Bronchial epithelial cell (primary cell): Measurements from ENCODE around the gene ENTPD1. TPM values are rescaled to one million over a fixed set of nuclear protein-coding genes. Genes with fewer than 3 reads are reported as not detected.

Experiments
- DNase-seq: peaks from one replicate; pipeline ENCODE4 v3.0.0-alpha.2; 2010; ENCODE audit warnings: low read depth
- FAIRE-seq: peaks from 2 replicates; lab custom pipeline; 2011; peaks lifted over from hg19 to GRCh38; lab: Jason Lieb, UNC
- H3K27me3 ChIP-seq: 2 replicates; pipeline ENCODE4 v1.5.1; 2011; ENCODE audit warnings: low read length; ENCODE audit not compliant: control insufficient read depth, insufficient read depth
- H3K36me3 ChIP-seq: 2 replicates; pipeline ENCODE4 v1.5.1; 2011; ENCODE audit warnings: low read length; ENCODE audit not compliant: control insufficient read depth, insufficient read depth
- H3K4me3 ChIP-seq: 2 replicates; pipeline ENCODE4 v1.5.1; 2011; ENCODE audit warnings: mild to moderate bottlenecking, low read depth, low read length, control low read depth
- total RNA-seq: library from RNA; depleted of rRNA; stranded (reverse); fragments of >200 nt; gene quantifications from 2 replicates; pipeline ENCODE4 v1.2.1, GENCODE V29; 2014
- TF ChIP-seq, protein P1 (sequence below): IDR thresholded peaks from 2 replicates; pipeline ENCODE4 v1.5.1; 2011; ENCODE audit warnings: mild to moderate bottlenecking, moderate library complexity, low read length, control low read depth, inconsistent platforms; ENCODE audit not compliant: insufficient read depth, severe bottlenecking

ENTPD1 gene
- total RNA-seq, 1 donor from 2014 or later: not detected

- no peaks in the 10 kb centered on the region for H3K27me3 ChIP-seq
- TF ChIP-seq, protein P1, sequence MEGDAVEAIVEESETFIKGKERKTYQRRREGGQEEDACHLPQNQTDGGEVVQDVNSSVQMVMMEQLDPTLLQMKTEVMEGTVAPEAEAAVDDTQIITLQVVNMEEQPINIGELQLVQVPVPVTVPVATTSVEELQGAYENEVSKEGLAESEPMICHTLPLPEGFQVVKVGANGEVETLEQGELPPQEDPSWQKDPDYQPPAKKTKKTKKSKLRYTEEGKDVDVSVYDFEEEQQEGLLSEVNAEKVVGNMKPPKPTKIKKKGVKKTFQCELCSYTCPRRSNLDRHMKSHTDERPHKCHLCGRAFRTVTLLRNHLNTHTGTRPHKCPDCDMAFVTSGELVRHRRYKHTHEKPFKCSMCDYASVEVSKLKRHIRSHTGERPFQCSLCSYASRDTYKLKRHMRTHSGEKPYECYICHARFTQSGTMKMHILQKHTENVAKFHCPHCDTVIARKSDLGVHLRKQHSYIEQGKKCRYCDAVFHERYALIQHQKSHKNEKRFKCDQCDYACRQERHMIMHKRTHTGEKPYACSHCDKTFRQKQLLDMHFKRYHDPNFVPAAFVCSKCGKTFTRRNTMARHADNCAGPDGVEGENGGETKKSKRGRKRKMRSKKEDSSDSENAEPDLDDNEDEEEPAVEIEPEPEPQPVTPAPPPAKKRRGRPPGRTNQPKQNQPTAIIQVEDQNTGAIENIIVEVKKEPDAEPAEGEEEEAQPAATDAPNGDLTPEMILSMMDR: peak; percentile 81
- no peaks in the 10 kb centered on the region for H3K36me3 ChIP-seq
- H3K4me3 ChIP-seq: no peak overlapping the region
- FAIRE-seq (no peak), DNase-seq (peak; percentile 70)
Observed at GRCh38 chr10:95864906-95865813, 109.2 kb downstream of the ENTPD1 start.

DNA sequence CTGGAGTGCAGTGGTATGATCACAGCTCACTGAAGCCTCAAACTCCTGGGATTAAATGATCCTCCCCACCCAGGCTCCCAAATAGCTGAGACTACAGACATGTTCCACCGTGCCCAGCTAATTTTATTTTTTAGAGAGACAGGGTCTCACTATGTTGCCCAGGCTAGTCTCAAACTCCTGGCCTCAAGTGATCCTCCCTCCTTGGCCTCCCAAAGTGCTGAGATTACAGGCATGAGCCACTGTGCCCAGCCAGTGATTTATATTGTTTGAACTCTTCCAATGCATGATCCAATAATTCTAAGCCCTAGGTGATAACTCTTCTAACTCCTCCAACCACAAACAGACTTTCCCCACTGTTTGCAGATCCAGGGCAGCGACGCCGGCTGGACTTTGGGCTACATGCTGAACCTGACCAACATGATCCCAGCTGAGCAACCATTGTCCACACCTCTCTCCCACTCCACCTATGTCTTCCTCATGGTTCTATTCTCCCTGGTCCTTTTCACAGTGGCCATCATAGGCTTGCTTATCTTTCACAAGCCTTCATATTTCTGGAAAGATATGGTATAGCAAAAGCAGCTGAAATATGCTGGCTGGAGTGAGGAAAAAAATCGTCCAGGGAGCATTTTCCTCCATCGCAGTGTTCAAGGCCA lies 110.0 kb downstream of the ENTPD1 start:
- no peak overlapping the region for H3K4me3 ChIP-seq
- H3K36me3 ChIP-seq: no peaks in the 10 kb centered on the region
- no peak for FAIRE-seq
- DNase-seq: no peak
- H3K27me3 ChIP-seq: no peaks in the 10 kb centered on the region
- TF ChIP-seq, protein P1: no peak

DNA sequence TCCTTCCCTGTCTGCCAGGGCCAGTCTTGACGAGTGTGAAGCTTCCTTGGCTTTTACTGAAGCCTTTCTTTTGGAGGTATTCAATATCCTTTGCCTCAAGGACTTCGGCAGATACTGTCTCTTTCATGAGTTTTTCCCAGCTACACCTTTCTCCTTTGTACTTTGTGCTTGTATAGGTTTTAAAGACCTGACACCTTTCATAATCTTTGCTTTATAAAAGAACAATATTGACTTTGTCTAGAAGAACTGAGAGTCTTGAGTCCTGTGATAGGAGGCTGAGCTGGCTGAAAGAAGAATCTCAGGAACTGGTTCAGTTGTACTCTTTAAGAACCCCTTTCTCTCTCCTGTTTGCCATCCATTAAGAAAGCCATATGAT lies 110.5 kb downstream of the ENTPD1 start:
- Histone ChIP-seq H3K27me3 (no peaks in the 10 kb centered on the region), H3K36me3 (no peaks in the 10 kb centered on the region), H3K4me3 (no peak overlapping the region)
- TF ChIP-seq, protein P1: no peak
- no peak for DNase-seq
- peak; percentile 47 for FAIRE-seq

- DNase-seq (no peak), FAIRE-seq (no peak)
- Histone ChIP-seq H3K36me3 (no peaks in the 10 kb centered on the region), H3K4me3 (no peak overlapping the region), H3K27me3 (no peaks in the 10 kb centered on the region)
- TF ChIP-seq, protein P1: no peak
Observed at GRCh38 chr10:95867866-95868265, 111.9 kb downstream of the ENTPD1 start.

- DNase-seq (no peak), FAIRE-seq (no peak)
- Histone ChIP-seq H3K4me3 (no peak overlapping the region), H3K27me3 (no peaks in the 10 kb centered on the region), H3K36me3 (peaks cover 1% of the 10 kb centered on the region)
- TF ChIP-seq, protein P1: no peak
Observed at GRCh38 chr10:95872158-95872711, 116.3 kb downstream of the ENTPD1 start.
